ENCODE results near the gene SULT1A2.
"Not testable (repeated sequence)": the region's sequence is repeated elsewhere in the genome, so short reads cannot be mapped to it uniquely, and the experiment has no call there.

SULT1A2 gene

GRCh38 chr16:28592511-28592910 is 4.3 kb downstream of the SULT1A2 start:
- FAIRE-seq: no peak
- no peak for DNase-seq (ENCODE audit: low spot score)

- DNase-seq (ENCODE audit: low spot score) (no peak), FAIRE-seq (no peak)
Observed at GRCh38 chr16:28591355-28591754, 5.5 kb downstream of the SULT1A2 start.

GRCh38 chr16:28590384-28591340 is 6.2 kb downstream of the SULT1A2 start:
- FAIRE-seq (no peak), DNase-seq (ENCODE audit: low spot score) (no peak)

- FAIRE-seq: no peak
- DNase-seq (ENCODE audit: low spot score): no peak
Observed at GRCh38 chr16:28589930-28590329, 6.9 kb downstream of the SULT1A2 start.

GRCh38 chr16:28589069-28589468 is 7.8 kb downstream of the SULT1A2 start:
- FAIRE-seq (no peak), DNase-seq (ENCODE audit: low spot score) (no peak)

GRCh38 chr16:28587386-28587785 is 9.5 kb downstream of the SULT1A2 start:
- DNase-seq (ENCODE audit: low spot score) (no peak), FAIRE-seq (no peak)

GRCh38 chr16:28586466-28586865 is 10.4 kb downstream of the SULT1A2 start:
- no peak for FAIRE-seq

GRCh38 chr16:28585674-28586073 is 11.2 kb downstream of the SULT1A2 start:
- no peak for DNase-seq (ENCODE audit: low spot score)
- no peak for FAIRE-seq

More at GRCh38 chr16:28586466-28586865, 10.4 kb downstream of the SULT1A2 start:
- DNase-seq (ENCODE audit: low spot score): no peak

GRCh38 chr16:28580726-28581315 is 16.0 kb downstream of the SULT1A2 start:
- FAIRE-seq: no peak

GRCh38 chr16:28575446-28576109 is 21.3 kb downstream of the SULT1A2 start:
- no peak for DNase-seq (ENCODE audit: low spot score)
- no peak for FAIRE-seq

More at GRCh38 chr16:28580726-28581315, 16.0 kb downstream of the SULT1A2 start:
- no peak for DNase-seq (ENCODE audit: low spot score)

- DNase-seq (ENCODE audit: low spot score) (no peak), FAIRE-seq (no peak)
Observed at GRCh38 chr16:28574925-28575324, 21.9 kb downstream of the SULT1A2 start.

GRCh38 chr16:28573738-28574718 is 22.8 kb downstream of the SULT1A2 start:
- FAIRE-seq: no peak
- no peak for DNase-seq (ENCODE audit: low spot score)

- DNase-seq (ENCODE audit: low spot score) (no peak), FAIRE-seq (no peak)
Observed at GRCh38 chr16:28572696-28573510, 23.9 kb downstream of the SULT1A2 start.

GRCh38 chr16:28569968-28570752 is 26.7 kb downstream of the SULT1A2 start:
- FAIRE-seq (no peak), DNase-seq (ENCODE audit: low spot score) (no peak)

GRCh38 chr16:28569021-28569420 is 27.8 kb downstream of the SULT1A2 start:
- no peak for DNase-seq (ENCODE audit: low spot score)
- FAIRE-seq: no peak

- DNase-seq (ENCODE audit: low spot score): no peak
- no peak for FAIRE-seq
Observed at GRCh38 chr16:28567292-28567691, 29.6 kb downstream of the SULT1A2 start.

GRCh38 chr16:28566233-28566925 is 30.5 kb downstream of the SULT1A2 start:
- not testable (repeated sequence) for FAIRE-seq; DNase-seq (ENCODE audit: low spot score)

GRCh38 chr16:28563218-28563617 is 33.6 kb downstream of the SULT1A2 start:
- DNase-seq (ENCODE audit: low spot score): no peak
- no peak for FAIRE-seq

GRCh38 chr16:28562199-28562598 is 34.7 kb downstream of the SULT1A2 start:
- FAIRE-seq: no peak
- DNase-seq (ENCODE audit: low spot score): no peak

All from RCC 7860 (cell line).